ENCODE data around the gene ANKFN1. TPM values are rescaled to one million over a fixed set of nuclear protein-coding genes. Genes with fewer than 3 reads are reported as not detected.
A peak's percentile ranks its signal among the peaks of the same experiment; 100 is the strongest.

The ANKFN1 gene
- total RNA-seq, 3 donors from 2014 or later: 0.22 to 1.4 (median 0.60) TPM

- no peak for TF ChIP-seq CTCF (IDR thresholded peaks at IDR 0.05)
- no peak overlapping the region for H3K4me3 ChIP-seq
- intact Hi-C loops (cut with DNase I, micrococcal nuclease): no loop called here
- DNase-seq: no peak
- H3K9me3 ChIP-seq: no peaks in the 10 kb centered on the region
- no peaks in the 10 kb centered on the region for H3K36me3 ChIP-seq (ENCODE audit: low read depth)
- H3K4me1 ChIP-seq (ENCODE audit: low read depth): peaks cover 19% of the 10 kb centered on the region
- ATAC-seq: no peak
These were observed 41.4 kb upstream of the ANKFN1 start for GRCh38 chr17:56111706-56112485.

GRCh38 chr17:56113486-56113885 lies 39.8 kb upstream of the ANKFN1 start:
- Histone ChIP-seq H3K4me1 (ENCODE audit: low read depth) (peaks cover 17% of the 10 kb centered on the region), H3K36me3 (ENCODE audit: low read depth) (no peaks in the 10 kb centered on the region), H3K9me3 (no peaks in the 10 kb centered on the region), H3K4me3 (no peak overlapping the region)
- DNase-seq (peak in 1 of 3 donors; percentile 11), ATAC-seq (no peak)
- intact Hi-C loops (cut with DNase I, micrococcal nuclease): no loop called here
- TF ChIP-seq CTCF (IDR thresholded peaks at IDR 0.05): no peak

- TF ChIP-seq CTCF (IDR thresholded peaks at IDR 0.05): no peak
These were observed 38.8 kb upstream of the ANKFN1 start for GRCh38 chr17:56114469-56114868.

GRCh38 chr17:56119191-56119590 lies 34.1 kb upstream of the ANKFN1 start:
- intact Hi-C loops (cut with DNase I, micrococcal nuclease): no loop called here
- no peaks in the 10 kb centered on the region for H3K36me3 ChIP-seq (ENCODE audit: low read depth)
- no peak overlapping the region for H3K4me3 ChIP-seq
- no peak for ATAC-seq
- no peaks in the 10 kb centered on the region for H3K9me3 ChIP-seq
- H3K4me1 ChIP-seq (ENCODE audit: low read depth): no peaks in the 10 kb centered on the region
- no peak for TF ChIP-seq CTCF (IDR thresholded peaks at IDR 0.05)
- no peak for DNase-seq

More at GRCh38 chr17:56114469-56114868, 38.8 kb upstream of the ANKFN1 start:
- H3K4me3 ChIP-seq: no peak overlapping the region
- intact Hi-C loops (cut with DNase I, micrococcal nuclease): no loop called here
- ATAC-seq: no peak
- H3K4me1 ChIP-seq (ENCODE audit: low read depth): peaks cover 9% of the 10 kb centered on the region
- DNase-seq: no peak
- H3K9me3 ChIP-seq: no peaks in the 10 kb centered on the region
- H3K36me3 ChIP-seq (ENCODE audit: low read depth): no peaks in the 10 kb centered on the region

- TF ChIP-seq CTCF (IDR thresholded peaks at IDR 0.05): no peak
- DNase-seq: no peak
- Histone ChIP-seq H3K36me3 (ENCODE audit: low read depth) (no peaks in the 10 kb centered on the region), H3K9me3 (no peaks in the 10 kb centered on the region), H3K4me3 (no peak overlapping the region), H3K4me1 (ENCODE audit: low read depth) (no peaks in the 10 kb centered on the region)
- ATAC-seq: no peak
- intact Hi-C loops (cut with DNase I, micrococcal nuclease): no loop called here
These were observed 33.3 kb upstream of the ANKFN1 start for GRCh38 chr17:56119936-56120335.
